AG10803 (cell line): ENCODE data around the gene ENG.
A peak's percentile ranks its signal among the peaks of the same experiment; 100 is the strongest.

Experiments used
- DNase-seq: peaks from one replicate; pipeline ENCODE4 v3.0.0; 2010; ENCODE audit warnings: low read depth
- H3K4me3 ChIP-seq: 2 replicates; pipeline ENCODE4 v1.5.1; 2011; ENCODE audit warnings: mild to moderate bottlenecking, low read length, control low read depth
- TF ChIP-seq, protein P1 (sequence below): conservative IDR thresholded peaks from 2 replicates; pipeline ENCODE4 v1.5.1; 2011; ENCODE audit warnings: mild to moderate bottlenecking, low read length, control low read depth, inconsistent platforms

Gene ENG

DNA sequence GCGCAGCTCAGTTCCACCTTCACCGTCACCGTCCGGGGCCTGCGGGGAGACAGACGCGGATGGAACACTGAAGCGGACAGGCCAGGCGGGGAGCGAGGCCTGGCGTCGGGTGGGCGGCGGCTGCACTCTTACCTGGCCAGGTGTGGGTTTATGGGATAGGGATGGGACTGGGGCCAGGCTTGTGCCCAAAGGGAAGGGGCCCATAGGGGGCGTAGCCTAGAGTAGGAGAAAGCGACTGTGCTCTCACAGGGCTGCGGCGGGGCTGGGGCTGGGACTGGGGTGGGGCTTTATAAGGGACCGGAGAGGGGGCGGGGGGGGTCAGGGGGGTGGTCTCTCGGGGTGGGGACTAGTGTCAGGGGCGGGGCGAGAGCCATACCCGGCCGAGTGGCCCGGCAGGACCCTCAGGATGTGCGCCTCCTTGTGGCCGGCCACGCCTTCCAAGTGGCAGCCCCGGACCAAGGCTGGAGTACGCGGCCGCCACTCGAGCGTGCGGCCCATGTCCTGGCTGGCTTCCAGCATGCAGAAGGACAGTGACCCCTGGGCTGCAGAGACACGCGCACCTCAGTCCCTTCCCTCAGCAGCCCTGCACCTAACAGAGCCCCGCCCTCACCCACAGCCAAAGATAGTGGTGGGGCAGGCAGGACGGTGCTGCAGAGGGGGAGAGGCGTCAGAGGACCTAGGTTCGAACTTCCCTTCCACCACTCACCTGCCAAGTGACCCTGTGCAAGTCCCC, 29.0 kb downstream of the ENG start:
- DNase-seq = no peak
- no peak overlapping the region for H3K4me3 ChIP-seq
- TF ChIP-seq, protein P1, sequence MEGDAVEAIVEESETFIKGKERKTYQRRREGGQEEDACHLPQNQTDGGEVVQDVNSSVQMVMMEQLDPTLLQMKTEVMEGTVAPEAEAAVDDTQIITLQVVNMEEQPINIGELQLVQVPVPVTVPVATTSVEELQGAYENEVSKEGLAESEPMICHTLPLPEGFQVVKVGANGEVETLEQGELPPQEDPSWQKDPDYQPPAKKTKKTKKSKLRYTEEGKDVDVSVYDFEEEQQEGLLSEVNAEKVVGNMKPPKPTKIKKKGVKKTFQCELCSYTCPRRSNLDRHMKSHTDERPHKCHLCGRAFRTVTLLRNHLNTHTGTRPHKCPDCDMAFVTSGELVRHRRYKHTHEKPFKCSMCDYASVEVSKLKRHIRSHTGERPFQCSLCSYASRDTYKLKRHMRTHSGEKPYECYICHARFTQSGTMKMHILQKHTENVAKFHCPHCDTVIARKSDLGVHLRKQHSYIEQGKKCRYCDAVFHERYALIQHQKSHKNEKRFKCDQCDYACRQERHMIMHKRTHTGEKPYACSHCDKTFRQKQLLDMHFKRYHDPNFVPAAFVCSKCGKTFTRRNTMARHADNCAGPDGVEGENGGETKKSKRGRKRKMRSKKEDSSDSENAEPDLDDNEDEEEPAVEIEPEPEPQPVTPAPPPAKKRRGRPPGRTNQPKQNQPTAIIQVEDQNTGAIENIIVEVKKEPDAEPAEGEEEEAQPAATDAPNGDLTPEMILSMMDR = 0 out of 2 replicates have a peak, but pooled peaks have one; percentile 12

- TF ChIP-seq, protein P1 = no peak
- DNase-seq = no peak
Observed at GRCh38 chr9:127822108-127822507, 32.4 kb downstream of the ENG start.

DNA sequence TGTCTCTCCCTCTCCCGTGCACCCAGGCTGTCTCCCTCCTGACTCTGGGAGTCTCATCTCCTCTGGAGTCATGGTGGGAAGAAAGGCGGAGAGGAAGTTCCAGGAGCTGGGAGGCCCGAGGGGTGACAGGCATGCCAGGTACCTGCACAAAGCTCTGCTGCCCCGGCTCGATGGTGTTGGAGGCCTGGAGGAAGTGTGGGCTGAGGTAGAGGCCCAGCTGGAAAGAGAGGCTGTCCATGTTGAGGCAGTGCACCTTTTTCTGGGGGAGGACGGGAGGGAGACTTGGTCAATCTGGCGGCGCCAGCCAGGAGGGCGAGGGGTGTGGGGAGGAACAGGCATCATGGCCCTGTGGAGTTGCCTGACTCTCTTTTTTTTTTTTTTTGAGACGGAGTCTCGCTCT, 35.9 kb downstream of the ENG start:
- DNase-seq = no peak
- TF ChIP-seq, protein P1 = no peak
- H3K4me3 ChIP-seq = no peak overlapping the region

More at GRCh38 chr9:127822108-127822507, 32.4 kb downstream of the ENG start:
- no peak overlapping the region for H3K4me3 ChIP-seq

- H3K4me3 ChIP-seq = no peak overlapping the region
- TF ChIP-seq, protein P1 = no peak
- DNase-seq = no peak
Observed at GRCh38 chr9:127817881-127818434, 36.5 kb downstream of the ENG start.

DNA sequence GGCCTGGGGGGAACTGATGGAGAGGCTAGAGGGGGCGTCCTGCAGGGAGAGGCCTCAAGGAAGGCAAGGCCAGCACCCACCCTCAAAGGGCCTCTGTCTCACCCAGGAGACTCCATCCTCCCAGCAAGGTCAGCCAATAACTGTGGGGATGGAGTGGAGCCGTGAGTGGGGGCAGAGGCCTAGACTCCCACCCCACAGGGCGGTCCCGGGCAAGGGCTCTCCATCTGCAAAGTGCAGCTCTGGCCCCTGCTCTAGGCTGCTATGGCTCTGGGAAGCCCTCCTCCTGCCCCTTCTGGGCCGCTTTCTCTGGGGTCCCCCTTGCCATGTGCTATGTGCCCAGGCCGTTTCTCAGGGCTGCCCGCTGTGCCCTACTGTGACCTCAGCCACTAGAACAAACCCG, 37.7 kb downstream of the ENG start:
- TF ChIP-seq, protein P1 = no peak
- DNase-seq = no peak
- H3K4me3 ChIP-seq = no peak overlapping the region

DNA sequence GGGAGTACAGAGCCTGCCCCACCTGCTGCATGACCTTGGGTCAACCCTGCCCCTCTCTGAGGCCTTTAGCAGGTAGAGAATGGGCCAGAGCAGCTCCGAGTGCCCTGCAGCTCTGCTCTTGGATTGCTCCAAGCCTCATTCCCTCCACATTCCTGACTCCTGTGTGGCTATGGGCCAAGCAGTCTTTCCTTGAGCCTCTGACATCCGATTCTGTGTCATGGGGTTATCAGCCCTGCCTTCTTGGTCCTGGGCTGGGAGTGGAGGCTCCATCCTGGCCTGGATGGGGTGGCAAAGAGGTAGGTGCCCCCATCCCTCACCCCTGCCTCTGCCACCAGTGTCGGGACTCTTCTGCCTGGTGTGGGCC, 38.1 kb downstream of the ENG start:
- DNase-seq = no peak
- no peak overlapping the region for H3K4me3 ChIP-seq
- TF ChIP-seq, protein P1 = no peak

DNA sequence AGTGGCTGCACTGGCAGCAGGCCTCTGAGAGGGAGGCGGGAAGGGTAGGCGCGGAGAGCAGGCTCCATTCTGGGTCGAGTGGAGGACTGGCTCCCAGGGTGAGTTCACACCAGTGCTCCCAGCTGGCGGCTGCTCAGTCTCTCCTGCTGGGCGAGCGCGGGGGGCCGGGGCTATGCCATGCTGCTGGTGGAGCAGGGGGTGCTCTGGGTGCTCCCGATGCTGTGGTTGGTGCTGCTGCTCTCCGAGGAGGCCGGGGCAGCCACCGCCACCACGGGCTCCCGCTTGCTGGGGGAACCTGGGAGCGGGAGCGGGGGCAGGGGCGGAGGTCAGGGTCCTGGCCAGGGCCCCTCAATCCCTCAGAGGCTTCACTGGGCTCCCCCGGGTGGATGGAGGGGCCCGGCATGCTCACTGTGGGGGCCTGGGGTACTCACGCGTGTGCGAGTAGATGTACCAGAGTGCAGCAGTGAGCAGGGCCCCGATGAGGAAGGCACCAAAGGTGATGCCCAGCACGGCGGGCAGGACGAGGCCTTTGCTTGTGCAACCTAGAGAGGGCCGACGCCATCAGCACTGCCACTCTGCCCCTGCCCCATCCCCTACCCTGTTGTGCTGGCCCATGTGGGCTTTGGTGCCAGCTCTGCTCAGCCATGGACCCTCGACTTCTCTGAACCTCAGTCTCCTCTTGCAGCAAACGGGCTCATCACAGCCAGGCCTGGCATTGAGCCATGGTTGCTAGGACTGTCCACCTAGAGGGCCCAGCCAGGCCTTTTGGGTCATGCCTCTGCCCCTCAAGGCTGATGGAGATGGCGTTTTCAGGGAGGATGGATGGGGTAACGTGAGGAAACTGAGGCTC, 38.7 kb downstream of the ENG start:
- no peak overlapping the region for H3K4me3 ChIP-seq
- TF ChIP-seq, protein P1 = no peak
- DNase-seq = no peak
